ENCODE measurements around the gene PLXNA4.

- no peak for TF ChIP-seq ZNF302 (CRISPR knock-in tag; IDR thresholded peaks at IDR 0.05)
- no peak for TF ChIP-seq SREBF2 (IDR thresholded peaks at IDR 0.05)
- no peak for TF ChIP-seq JUN (IDR thresholded peaks at IDR 0.05)
- TF ChIP-seq CTCF (IDR thresholded peaks at IDR 0.05) = no peak
- TF ChIP-seq HOXA7 (CRISPR knock-in tag; IDR thresholded peaks at IDR 0.05) = no peak
Measured at GRCh38 chr7:132588596-132588995, 12.3 kb upstream of the PLXNA4 start.

Measured in A549 (cell line).